ENCODE data around the gene SNAI3. TPM values are rescaled to one million over a fixed set of nuclear protein-coding genes. Genes with fewer than 3 reads are reported as not detected.
A peak's percentile ranks its signal among the peaks of the same experiment; 100 is the strongest.

Gene SNAI3
- total RNA-seq, 1 experiment from 2014 or later = 9.1 TPM

DNA sequence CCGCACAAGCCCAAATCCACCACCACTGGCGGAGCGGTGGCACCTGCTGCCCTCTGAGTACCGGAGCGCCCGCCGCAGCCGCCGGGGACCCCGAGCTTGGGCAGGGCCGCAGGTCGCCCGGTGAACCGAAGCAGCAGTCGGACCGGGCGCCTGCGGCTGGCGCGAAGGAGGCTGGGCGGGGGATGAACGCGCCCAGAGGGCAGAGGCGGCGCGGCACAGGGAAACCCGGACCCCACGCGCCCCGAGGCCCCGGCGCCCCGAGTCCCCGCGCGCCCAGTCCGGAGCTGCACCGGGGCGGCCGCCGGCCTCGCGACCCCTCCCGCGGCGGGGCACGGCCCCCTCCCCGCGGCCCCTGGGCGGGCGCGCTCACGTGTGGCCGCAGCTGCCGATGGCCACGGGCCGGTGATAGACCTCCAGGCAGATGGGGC is 19.5 kb upstream of the SNAI3 start (continued):
- TF ChIP-seq TEAD1 (CRISPR knock-in tag; IDR thresholded peaks at IDR 0.05) = no peak
- TF ChIP-seq, protein P1, sequence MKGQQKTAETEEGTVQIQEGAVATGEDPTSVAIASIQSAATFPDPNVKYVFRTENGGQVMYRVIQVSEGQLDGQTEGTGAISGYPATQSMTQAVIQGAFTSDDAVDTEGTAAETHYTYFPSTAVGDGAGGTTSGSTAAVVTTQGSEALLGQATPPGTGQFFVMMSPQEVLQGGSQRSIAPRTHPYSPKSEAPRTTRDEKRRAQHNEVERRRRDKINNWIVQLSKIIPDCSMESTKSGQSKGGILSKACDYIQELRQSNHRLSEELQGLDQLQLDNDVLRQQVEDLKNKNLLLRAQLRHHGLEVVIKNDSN (CRISPR knock-in tag; IDR thresholded peaks at IDR 0.05) = no peak
- TF ChIP-seq ZNF416 (CRISPR knock-in tag; IDR thresholded peaks at IDR 0.05) = no peak
- no peak for TF ChIP-seq RELA (CRISPR knock-in tag; IDR thresholded peaks at IDR 0.05; ENCODE audit: borderline replicate concordance)
- TF ChIP-seq ELF4 (CRISPR knock-in tag; IDR thresholded peaks at IDR 0.05; ENCODE audit: low read depth) = no peak
- TF ChIP-seq, protein P2, sequence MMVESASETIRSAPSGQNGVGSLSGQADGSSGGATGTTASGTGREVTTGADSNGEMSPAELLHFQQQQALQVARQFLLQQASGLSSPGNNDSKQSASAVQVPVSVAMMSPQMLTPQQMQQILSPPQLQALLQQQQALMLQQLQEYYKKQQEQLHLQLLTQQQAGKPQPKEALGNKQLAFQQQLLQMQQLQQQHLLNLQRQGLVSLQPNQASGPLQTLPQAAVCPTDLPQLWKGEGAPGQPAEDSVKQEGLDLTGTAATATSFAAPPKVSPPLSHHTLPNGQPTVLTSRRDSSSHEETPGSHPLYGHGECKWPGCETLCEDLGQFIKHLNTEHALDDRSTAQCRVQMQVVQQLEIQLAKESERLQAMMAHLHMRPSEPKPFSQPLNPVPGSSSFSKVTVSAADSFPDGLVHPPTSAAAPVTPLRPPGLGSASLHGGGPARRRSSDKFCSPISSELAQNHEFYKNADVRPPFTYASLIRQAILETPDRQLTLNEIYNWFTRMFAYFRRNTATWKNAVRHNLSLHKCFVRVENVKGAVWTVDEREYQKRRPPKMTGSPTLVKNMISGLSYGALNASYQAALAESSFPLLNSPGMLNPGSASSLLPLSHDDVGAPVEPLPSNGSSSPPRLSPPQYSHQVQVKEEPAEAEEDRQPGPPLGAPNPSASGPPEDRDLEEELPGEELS (CRISPR knock-in tag; IDR thresholded peaks at IDR 0.05) = no peak

DNA sequence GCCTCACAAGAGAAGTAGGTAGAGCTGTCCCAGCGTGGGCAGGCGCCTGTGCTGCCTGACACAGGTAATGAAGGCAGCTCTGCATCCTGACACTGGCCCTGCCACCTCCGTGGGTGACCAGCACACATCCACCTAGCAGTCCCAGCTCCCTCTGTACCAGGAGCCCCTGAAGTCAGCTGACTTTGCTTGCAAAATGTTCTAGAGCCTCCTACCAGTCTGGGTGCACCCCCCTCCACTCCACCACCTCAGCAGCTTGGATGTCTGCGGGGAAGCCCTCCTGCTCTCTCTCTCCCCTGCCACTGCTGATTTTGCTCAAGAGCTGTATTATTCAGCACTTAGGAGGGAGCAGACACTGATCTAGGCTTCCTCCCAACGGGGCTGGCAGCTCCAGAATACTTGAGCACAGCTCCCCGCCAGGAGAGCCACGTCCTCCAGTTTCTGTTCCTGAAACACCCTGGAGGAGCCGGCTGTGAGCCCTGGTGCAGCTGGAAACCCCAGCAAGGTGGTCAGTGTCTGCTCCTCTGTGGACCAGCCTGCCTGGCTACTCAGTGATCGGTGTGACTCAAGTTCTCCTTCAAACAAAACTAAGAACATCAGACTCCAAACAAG is 18.9 kb upstream of the SNAI3 start:
- H3K9me3 Mint-ChIP-seq = no peaks in the 10 kb centered on the region
- TF ChIP-seq, protein P3, sequence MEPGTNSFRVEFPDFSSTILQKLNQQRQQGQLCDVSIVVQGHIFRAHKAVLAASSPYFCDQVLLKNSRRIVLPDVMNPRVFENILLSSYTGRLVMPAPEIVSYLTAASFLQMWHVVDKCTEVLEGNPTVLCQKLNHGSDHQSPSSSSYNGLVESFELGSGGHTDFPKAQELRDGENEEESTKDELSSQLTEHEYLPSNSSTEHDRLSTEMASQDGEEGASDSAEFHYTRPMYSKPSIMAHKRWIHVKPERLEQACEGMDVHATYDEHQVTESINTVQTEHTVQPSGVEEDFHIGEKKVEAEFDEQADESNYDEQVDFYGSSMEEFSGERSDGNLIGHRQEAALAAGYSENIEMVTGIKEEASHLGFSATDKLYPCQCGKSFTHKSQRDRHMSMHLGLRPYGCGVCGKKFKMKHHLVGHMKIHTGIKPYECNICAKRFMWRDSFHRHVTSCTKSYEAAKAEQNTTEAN (CRISPR knock-in tag; IDR thresholded peaks at IDR 0.05) = no peak
- TF ChIP-seq, protein P4, sequence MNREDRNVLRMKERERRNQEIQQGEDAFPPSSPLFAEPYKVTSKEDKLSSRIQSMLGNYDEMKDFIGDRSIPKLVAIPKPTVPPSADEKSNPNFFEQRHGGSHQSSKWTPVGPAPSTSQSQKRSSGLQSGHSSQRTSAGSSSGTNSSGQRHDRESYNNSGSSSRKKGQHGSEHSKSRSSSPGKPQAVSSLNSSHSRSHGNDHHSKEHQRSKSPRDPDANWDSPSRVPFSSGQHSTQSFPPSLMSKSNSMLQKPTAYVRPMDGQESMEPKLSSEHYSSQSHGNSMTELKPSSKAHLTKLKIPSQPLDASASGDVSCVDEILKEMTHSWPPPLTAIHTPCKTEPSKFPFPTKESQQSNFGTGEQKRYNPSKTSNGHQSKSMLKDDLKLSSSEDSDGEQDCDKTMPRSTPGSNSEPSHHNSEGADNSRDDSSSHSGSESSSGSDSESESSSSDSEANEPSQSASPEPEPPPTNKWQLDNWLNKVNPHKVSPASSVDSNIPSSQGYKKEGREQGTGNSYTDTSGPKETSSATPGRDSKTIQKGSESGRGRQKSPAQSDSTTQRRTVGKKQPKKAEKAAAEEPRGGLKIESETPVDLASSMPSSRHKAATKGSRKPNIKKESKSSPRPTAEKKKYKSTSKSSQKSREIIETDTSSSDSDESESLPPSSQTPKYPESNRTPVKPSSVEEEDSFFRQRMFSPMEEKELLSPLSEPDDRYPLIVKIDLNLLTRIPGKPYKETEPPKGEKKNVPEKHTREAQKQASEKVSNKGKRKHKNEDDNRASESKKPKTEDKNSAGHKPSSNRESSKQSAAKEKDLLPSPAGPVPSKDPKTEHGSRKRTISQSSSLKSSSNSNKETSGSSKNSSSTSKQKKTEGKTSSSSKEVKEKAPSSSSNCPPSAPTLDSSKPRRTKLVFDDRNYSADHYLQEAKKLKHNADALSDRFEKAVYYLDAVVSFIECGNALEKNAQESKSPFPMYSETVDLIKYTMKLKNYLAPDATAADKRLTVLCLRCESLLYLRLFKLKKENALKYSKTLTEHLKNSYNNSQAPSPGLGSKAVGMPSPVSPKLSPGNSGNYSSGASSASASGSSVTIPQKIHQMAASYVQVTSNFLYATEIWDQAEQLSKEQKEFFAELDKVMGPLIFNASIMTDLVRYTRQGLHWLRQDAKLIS (CRISPR knock-in tag; IDR thresholded peaks at IDR 0.05; ENCODE audit: borderline replicate concordance) = no peak
- TF ChIP-seq, protein P5, sequence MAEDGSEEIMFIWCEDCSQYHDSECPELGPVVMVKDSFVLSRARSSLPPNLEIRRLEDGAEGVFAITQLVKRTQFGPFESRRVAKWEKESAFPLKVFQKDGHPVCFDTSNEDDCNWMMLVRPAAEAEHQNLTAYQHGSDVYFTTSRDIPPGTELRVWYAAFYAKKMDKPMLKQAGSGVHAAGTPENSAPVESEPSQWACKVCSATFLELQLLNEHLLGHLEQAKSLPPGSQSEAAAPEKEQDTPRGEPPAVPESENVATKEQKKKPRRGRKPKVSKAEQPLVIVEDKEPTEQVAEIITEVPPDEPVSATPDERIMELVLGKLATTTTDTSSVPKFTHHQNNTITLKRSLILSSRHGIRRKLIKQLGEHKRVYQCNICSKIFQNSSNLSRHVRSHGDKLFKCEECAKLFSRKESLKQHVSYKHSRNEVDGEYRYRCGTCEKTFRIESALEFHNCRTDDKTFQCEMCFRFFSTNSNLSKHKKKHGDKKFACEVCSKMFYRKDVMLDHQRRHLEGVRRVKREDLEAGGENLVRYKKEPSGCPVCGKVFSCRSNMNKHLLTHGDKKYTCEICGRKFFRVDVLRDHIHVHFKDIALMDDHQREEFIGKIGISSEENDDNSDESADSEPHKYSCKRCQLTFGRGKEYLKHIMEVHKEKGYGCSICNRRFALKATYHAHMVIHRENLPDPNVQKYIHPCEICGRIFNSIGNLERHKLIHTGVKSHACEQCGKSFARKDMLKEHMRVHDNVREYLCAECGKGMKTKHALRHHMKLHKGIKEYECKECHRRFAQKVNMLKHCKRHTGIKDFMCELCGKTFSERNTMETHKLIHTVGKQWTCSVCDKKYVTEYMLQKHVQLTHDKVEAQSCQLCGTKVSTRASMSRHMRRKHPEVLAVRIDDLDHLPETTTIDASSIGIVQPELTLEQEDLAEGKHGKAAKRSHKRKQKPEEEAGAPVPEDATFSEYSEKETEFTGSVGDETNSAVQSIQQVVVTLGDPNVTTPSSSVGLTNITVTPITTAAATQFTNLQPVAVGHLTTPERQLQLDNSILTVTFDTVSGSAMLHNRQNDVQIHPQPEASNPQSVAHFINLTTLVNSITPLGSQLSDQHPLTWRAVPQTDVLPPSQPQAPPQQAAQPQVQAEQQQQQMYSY (CRISPR knock-in tag; IDR thresholded peaks at IDR 0.05) = no peak
- TF ChIP-seq NFATC4 (CRISPR knock-in tag; IDR thresholded peaks at IDR 0.05) = no peak
- no peak for TF ChIP-seq NFE2L1 (CRISPR knock-in tag; IDR thresholded peaks at IDR 0.05)
- no peak for TF ChIP-seq MYBL2 (CRISPR knock-in tag; IDR thresholded peaks at IDR 0.05)
- no peak for TF ChIP-seq SMAD4 (CRISPR knock-in tag; IDR thresholded peaks at IDR 0.05)
- TF ChIP-seq, protein P6, sequence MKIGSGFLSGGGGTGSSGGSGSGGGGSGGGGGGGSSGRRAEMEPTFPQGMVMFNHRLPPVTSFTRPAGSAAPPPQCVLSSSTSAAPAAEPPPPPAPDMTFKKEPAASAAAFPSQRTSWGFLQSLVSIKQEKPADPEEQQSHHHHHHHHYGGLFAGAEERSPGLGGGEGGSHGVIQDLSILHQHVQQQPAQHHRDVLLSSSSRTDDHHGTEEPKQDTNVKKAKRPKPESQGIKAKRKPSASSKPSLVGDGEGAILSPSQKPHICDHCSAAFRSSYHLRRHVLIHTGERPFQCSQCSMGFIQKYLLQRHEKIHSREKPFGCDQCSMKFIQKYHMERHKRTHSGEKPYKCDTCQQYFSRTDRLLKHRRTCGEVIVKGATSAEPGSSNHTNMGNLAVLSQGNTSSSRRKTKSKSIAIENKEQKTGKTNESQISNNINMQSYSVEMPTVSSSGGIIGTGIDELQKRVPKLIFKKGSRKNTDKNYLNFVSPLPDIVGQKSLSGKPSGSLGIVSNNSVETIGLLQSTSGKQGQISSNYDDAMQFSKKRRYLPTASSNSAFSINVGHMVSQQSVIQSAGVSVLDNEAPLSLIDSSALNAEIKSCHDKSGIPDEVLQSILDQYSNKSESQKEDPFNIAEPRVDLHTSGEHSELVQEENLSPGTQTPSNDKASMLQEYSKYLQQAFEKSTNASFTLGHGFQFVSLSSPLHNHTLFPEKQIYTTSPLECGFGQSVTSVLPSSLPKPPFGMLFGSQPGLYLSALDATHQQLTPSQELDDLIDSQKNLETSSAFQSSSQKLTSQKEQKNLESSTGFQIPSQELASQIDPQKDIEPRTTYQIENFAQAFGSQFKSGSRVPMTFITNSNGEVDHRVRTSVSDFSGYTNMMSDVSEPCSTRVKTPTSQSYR (CRISPR knock-in tag; IDR thresholded peaks at IDR 0.05) = no peak
- TF ChIP-seq, protein P7, sequence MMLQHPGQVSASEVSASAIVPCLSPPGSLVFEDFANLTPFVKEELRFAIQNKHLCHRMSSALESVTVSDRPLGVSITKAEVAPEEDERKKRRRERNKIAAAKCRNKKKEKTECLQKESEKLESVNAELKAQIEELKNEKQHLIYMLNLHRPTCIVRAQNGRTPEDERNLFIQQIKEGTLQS (CRISPR knock-in tag; conservative IDR thresholded peaks at IDR 0.05) = no peak
- no peak for TF ChIP-seq ZNF138 (CRISPR knock-in tag; conservative IDR thresholded peaks at IDR 0.05)
- TF ChIP-seq, protein P8, sequence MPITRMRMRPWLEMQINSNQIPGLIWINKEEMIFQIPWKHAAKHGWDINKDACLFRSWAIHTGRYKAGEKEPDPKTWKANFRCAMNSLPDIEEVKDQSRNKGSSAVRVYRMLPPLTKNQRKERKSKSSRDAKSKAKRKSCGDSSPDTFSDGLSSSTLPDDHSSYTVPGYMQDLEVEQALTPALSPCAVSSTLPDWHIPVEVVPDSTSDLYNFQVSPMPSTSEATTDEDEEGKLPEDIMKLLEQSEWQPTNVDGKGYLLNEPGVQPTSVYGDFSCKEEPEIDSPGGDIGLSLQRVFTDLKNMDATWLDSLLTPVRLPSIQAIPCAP (CRISPR knock-in tag; IDR thresholded peaks at IDR 0.05) = no peak
- TF ChIP-seq CBFB (CRISPR knock-in tag; IDR thresholded peaks at IDR 0.05; ENCODE audit: low read depth) = no peak
- TF ChIP-seq JAZF1 (CRISPR knock-in tag; IDR thresholded peaks at IDR 0.05) = no peak
- no peak for TF ChIP-seq KAT7 (CRISPR knock-in tag; IDR thresholded peaks at IDR 0.05; ENCODE audit: borderline replicate concordance)
- peaks cover 19% of the 10 kb centered on the region for H3K4me1 Mint-ChIP-seq
- no peaks in the 10 kb centered on the region for H3K36me3 Mint-ChIP-seq
- H3K27ac Mint-ChIP-seq = no peak overlapping the region
- H3K27me3 Mint-ChIP-seq (ENCODE audit: low read depth) = no peaks in the 10 kb centered on the region
- peak overlapping the region; percentile 84 for H3K4me3 Mint-ChIP-seq
- ATAC-seq (no peak), DNase-seq (ENCODE audit: low spot score) (no peak)
- ChIA-PET POLR2A (interaction anchor here (1.0 kb wide), 1 partner anchor 42 kb away, joined by 3 read pairs; the partner anchor contains the start of gene MVD), CTCF (interaction anchor here (1.1 to 6.8 kb wide), 5 partner anchors 20 to 88 kb away, joined by 3 to 46 read pairs (median 6); no protein-coding TSS in a partner anchor)
